GM12878 (cell line): ENCODE measurements around the gene CD27. TPM values are rescaled to one million over a fixed set of nuclear protein-coding genes. Genes with fewer than 3 reads are reported as not detected.
A peak's percentile ranks its signal among the peaks of the same experiment; 100 is the strongest.

ENCODE experiments used
- ATAC-seq: fragments of 200-7000 bp; cut with Tn5 transposase; 3 replicates; pipeline ENCODE4 v1.9.1; 2020; ENCODE audit warnings: mild to moderate bottlenecking, moderate library complexity
- BruUV-seq: library from RNA; stranded (reverse); fragments of 400-500 nt; replicated peaks from 2 replicates; lab custom pipeline; 2021; lab: Mats Ljungman, UMichigan
- CTCF ChIA-PET: fragments of 300-600 bp; sonication (Branson Sonifier 250); formaldehyde crosslinking; extraction: SDS; loops from one replicate; lab custom pipeline; 2021; ENCODE audit warnings: inconsistent platforms; lab: Yijun Ruan, JAX
- POLR2A ChIA-PET: fragments of 350-600 bp; formaldehyde crosslinking; extraction: SDS; loops from one replicate; lab custom pipeline; 2021; ENCODE audit warnings: inconsistent platforms; lab: Charles Lee
- RAD21 ChIA-PET: fragments of 300-600 bp; sonication (Branson Sonifier 250); formaldehyde crosslinking; loops from one replicate; lab custom pipeline; 2023; ENCODE audit warnings: antibody characterized with exemption; ENCODE audit not compliant: unreplicated experiment; lab: Charles Lee
- SMC1A ChIA-PET: fragments of 300-600 bp; sonication (Branson Sonifier 250); formaldehyde crosslinking; loops from one replicate; lab custom pipeline; 2023; ENCODE audit not compliant: unreplicated experiment, uncharacterized antibody; lab: Charles Lee
- DNase-seq: peaks from one replicate; pipeline ENCODE4 v3.0.0-alpha.2; 2011; ENCODE audit warnings: low read depth, low spot score
- FAIRE-seq: peaks from 3 replicates; lab custom pipeline; 2011; peaks lifted over from hg19 to GRCh38; lab: Jason Lieb, UNC
- H2AFZ ChIP-seq: 2 replicates; pipeline ENCODE4 v1.6.0; 2011; ENCODE audit warnings: low read depth, low read length, control low read depth; ENCODE audit not compliant: control insufficient read depth
- H3K27ac ChIP-seq: 2 replicates; pipeline ENCODE4 v1.5.1; 2011; ENCODE audit warnings: control low read depth; ENCODE audit not compliant: control insufficient read depth, insufficient read depth
- H3K27me3 ChIP-seq, 2 experiments: replicated peaks in 1 of 2; 2 replicates each; pipeline versions ENCODE4 v1.6.0 to v1.6.1; 2011; ENCODE audit warnings: low read length in 1 of 2; ENCODE audit not compliant: control insufficient read depth in 2 of 2, insufficient read depth in 2 of 2
- H3K36me3 ChIP-seq, 2 experiments: 2 replicates each; pipeline ENCODE4 v1.5.1; 2011; ENCODE audit warnings: low read length in 1 of 2; ENCODE audit not compliant: control insufficient read depth in 2 of 2, insufficient read depth in 2 of 2
- H3K4me1 ChIP-seq: 2 replicates; pipeline ENCODE4 v1.6.1; 2011; ENCODE audit warnings: mild to moderate bottlenecking, low read length, moderate library complexity, mixed read lengths; ENCODE audit not compliant: control insufficient read depth, insufficient read depth
- H3K4me2 ChIP-seq: 2 replicates; pipeline ENCODE4 v1.6.0; 2011; ENCODE audit warnings: control low read depth; ENCODE audit not compliant: control insufficient read depth, insufficient read depth
- H3K4me3 ChIP-seq: fragments of 200-600 bp; sonication (generic); 2 replicates; pipeline ENCODE4 v1.5.1; 2016
- H3K79me2 ChIP-seq: 2 replicates; pipeline ENCODE4 v1.6.0; 2011; ENCODE audit warnings: low read length; ENCODE audit not compliant: control insufficient read depth, insufficient read depth
- H3K9ac ChIP-seq: 2 replicates; pipeline ENCODE4 v1.8.0; 2011; ENCODE audit warnings: low read length, control low read depth, mixed read lengths; ENCODE audit not compliant: control insufficient read depth, insufficient read depth
- H3K9me3 ChIP-seq: replicated peaks from 3 replicates; pipeline ENCODE4 v1.5.1; 2011; ENCODE audit warnings: mild to moderate bottlenecking, low read length; ENCODE audit not compliant: control insufficient read depth, insufficient read depth
- H4K20me1 ChIP-seq: 2 replicates; pipeline ENCODE4 v1.6.0; 2011; ENCODE audit not compliant: control insufficient read depth, insufficient read depth
- BACH1 ChIP-seq: fragments of 450-650 bp; IDR thresholded peaks from 2 replicates; pipeline ENCODE4 v1.6.1; 2017; ENCODE audit warnings: mild to moderate bottlenecking, borderline replicate concordance
- IRF5 ChIP-seq: fragments of 450-650 bp; IDR thresholded peaks from 2 replicates; pipeline ENCODE4 v1.6.1; 2017; ENCODE audit warnings: borderline replicate concordance
- NFIC ChIP-seq: IDR thresholded peaks from 2 replicates; pipeline ENCODE4 v1.6.1; 2012; ENCODE audit warnings: low read depth, mild to moderate bottlenecking, inconsistent platforms, low read length, moderate library complexity
- TCF12 ChIP-seq: IDR thresholded peaks from 2 replicates; pipeline ENCODE4 v1.6.1; 2011; ENCODE audit warnings: low read depth, mild to moderate bottlenecking, low read length
- ZNF384 ChIP-seq: IDR thresholded peaks from 2 replicates; pipeline ENCODE4 v1.6.1; 2012; ENCODE audit warnings: low read depth, mild to moderate bottlenecking, low read length, improper control_type of control experiment, borderline replicate concordance
- WGBS: methylation state at CpG from one replicate; pipeline ENCODE4 v1.1.6; 2016; ENCODE audit warnings: low lambda C conversion rate; ENCODE audit not compliant: insufficient replicate concordance, insufficient coverage; ENCODE audit errors: missing lambda C conversion rate; 5-methylcytosine and 5-hydroxymethylcytosine counted together
- in situ Hi-C: fragments of 300-500 bp; cut with MboI; formaldehyde crosslinking; loops from 9 replicates; pipeline ENCODE4 v1.14.3; 2018; ENCODE audit warnings: mixed read lengths
- intact Hi-C: fragments of 100-400 bp; cut with micrococcal nuclease; formaldehyde crosslinking; loops from one replicate; pipeline ENCODE4 v1.14.2; 2022; ENCODE audit not compliant: unreplicated experiment
- polyA plus RNA-seq, 11 experiments: library from polyadenylated mRNA; depleted of rRNA in 4 of 11; unstranded in 6 of 11; stranded (reverse) in 5 of 11; fragments of >200 nt; fragmentation: Nextera tagmentation in 4 of 11; fragmentation: Illumina TruSeq in 1 of 11; extraction: Ambion mirVana in 4 of 11; extraction: Trizol in 1 of 11; gene quantifications; 1 replicate in 1 of 11; 2 replicates in 10 of 11; pipeline versions ENCODE4 v1.2.1 to v1.2.3, GENCODE V29; 2011 to 2016; ENCODE audit warnings: inconsistent platforms in 2 of 11, missing spikeins in 2 of 11, low read depth in 1 of 11
- total RNA-seq, 4 experiments: library from RNA; depleted of rRNA in 3 of 4; stranded (reverse); fragments of >200 nt in 3 of 4; fragmentation: Illumina TruSeq in 1 of 4; extraction: Trizol in 1 of 4; gene quantifications; 2 replicates each; pipeline versions ENCODE4 v1.2.1 to v1.2.3, GENCODE V29; 2013 to 2021
- TF ChIP-seq, protein P1 (sequence below): fragments of 450-650 bp; IDR thresholded peaks from 2 replicates; pipeline ENCODE4 v1.6.1; 2017; ENCODE audit warnings: mild to moderate bottlenecking, moderate library complexity

Gene CD27
- total and polyA plus RNA-seq, 10 of the 15 experiments (the other 5 are each of a cell fraction or from before 2014, with no cell fraction given) = 4.9 to 184 (median 106) TPM

DNA sequence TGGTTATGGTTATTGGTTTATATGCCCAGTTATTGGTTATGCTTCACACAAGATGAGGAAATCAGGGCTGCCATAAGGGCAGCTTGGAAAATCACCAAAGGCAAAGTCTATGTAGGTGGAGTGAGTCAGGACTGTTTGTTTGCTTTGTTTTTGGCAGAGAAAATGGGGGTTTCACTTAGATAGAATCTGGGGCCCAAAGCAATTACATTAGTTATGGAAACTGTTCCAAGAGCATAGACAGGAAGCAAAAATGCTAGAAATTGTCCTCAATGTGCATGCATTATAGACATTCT is 23.5 kb downstream of the CD27 start (continued):
- TF ChIP-seq, protein P1, sequence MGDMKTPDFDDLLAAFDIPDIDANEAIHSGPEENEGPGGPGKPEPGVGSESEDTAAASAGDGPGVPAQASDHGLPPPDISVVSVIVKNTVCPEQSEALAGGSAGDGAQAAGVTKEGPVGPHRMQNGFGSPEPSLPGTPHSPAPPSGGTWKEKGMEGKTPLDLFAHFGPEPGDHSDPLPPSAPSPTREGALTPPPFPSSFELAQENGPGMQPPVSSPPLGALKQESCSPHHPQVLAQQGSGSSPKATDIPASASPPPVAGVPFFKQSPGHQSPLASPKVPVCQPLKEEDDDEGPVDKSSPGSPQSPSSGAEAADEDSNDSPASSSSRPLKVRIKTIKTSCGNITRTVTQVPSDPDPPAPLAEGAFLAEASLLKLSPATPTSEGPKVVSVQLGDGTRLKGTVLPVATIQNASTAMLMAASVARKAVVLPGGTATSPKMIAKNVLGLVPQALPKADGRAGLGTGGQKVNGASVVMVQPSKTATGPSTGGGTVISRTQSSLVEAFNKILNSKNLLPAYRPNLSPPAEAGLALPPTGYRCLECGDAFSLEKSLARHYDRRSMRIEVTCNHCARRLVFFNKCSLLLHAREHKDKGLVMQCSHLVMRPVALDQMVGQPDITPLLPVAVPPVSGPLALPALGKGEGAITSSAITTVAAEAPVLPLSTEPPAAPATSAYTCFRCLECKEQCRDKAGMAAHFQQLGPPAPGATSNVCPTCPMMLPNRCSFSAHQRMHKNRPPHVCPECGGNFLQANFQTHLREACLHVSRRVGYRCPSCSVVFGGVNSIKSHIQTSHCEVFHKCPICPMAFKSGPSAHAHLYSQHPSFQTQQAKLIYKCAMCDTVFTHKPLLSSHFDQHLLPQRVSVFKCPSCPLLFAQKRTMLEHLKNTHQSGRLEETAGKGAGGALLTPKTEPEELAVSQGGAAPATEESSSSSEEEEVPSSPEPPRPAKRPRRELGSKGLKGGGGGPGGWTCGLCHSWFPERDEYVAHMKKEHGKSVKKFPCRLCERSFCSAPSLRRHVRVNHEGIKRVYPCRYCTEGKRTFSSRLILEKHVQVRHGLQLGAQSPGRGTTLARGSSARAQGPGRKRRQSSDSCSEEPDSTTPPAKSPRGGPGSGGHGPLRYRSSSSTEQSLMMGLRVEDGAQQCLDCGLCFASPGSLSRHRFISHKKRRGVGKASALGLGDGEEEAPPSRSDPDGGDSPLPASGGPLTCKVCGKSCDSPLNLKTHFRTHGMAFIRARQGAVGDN = no peak
- TF ChIP-seq IRF5 (no peak), TCF12 (no peak), NFIC (no peak)

DNA sequence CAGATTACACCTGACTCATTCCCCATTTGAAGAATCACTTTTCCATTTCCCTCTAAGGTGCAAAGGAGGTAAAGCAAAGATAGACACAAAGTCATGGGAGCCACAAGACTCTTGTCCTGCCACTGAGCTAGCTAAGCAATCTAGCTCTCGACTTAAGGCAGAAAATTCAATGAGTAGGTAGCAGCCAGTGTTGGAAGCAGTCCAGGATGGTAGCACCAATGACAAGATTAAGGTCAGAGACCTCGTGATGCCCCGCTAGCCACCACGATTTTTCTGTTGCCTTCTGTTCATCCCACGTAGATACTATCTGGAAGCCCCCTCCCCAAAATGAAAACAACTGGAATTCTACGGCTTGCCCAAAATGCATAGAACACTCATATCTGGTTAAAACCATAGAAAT is 24.3 kb downstream of the CD27 start:
- TF ChIP-seq ZNF384 (no peak), BACH1 (0 out of 2 replicates have a peak, but pooled peaks have one; percentile 20)
- TF ChIP-seq, all 136 proteins: peak for 1
- ChIA-PET POLR2A (interaction anchor here (0.8 to 4.7 kb wide), 13 partner anchors 8 to 133 kb away, joined by 3 to 46 read pairs (median 13); partner anchors contain the start of genes CD27, MRPL51 and TAPBPL), SMC1A (interaction anchor here (0.8 to 4.1 kb wide), 10 partner anchors 26 to 146 kb away, joined by 3 to 27 read pairs (median 4); no protein-coding TSS in a partner anchor), CTCF (interaction anchor here (0.5 to 5.6 kb wide), 7 partner anchors 20 to 581 kb away, joined by 3 to 73 read pairs (median 4); partner anchors contain the start of gene GAPDH), RAD21 (interaction anchor here (1.1 to 4.5 kb wide), 5 partner anchors 12 to 133 kb away, joined by 3 to 43 read pairs (median 17); no protein-coding TSS in a partner anchor)
- peak overlapping the region; percentile 99 for H3K4me3 ChIP-seq
- H2AFZ ChIP-seq = no peak overlapping the region
- BruUV-seq = no TSS peak
- DNase-seq (no peak), ATAC-seq (no peak), FAIRE-seq (no peak)
- H3K79me2 ChIP-seq = peaks cover 55% of the 10 kb centered on the region
- in situ Hi-C loops = loop anchor here (5.0 kb wide), 1 partner anchor 132 kb away; no protein-coding TSS in a partner anchor
- H3K4me2 ChIP-seq = peak overlapping the region; percentile 95
- intact Hi-C loops = loop anchor here (5.0 kb wide), 2 partner anchors 68 to 147 kb away; no protein-coding TSS in a partner anchor
- no peaks in the 10 kb centered on the region for H3K27me3 ChIP-seq
- no peaks in the 10 kb centered on the region for H3K9me3 ChIP-seq
- H3K9ac ChIP-seq = peak overlapping the region; percentile 52
- H3K36me3 ChIP-seq = peaks cover 10 to 18% of the 10 kb centered on the region in 2 experiments; a peak in 3 of 4 replicates
- H4K20me1 ChIP-seq = no peaks in the 10 kb centered on the region
- WGBS = 30% methylated on average over 6 of the region's 6 CpGs
- H3K4me1 ChIP-seq = peaks cover 22% of the 10 kb centered on the region
- peak overlapping the region; percentile 63 for H3K27ac ChIP-seq
